Fibroblast of skin of back (primary cell): ENCODE results near the gene DVL2.
"Not testable (repeated sequence)": the region's sequence is repeated elsewhere in the genome, so short reads cannot be mapped to it uniquely, and the experiment has no call there.

Experiments
- DNase-seq: peaks from one replicate; pipeline ENCODE4 v3.0.0-alpha.2; 2013

The DVL2 gene

DNA sequence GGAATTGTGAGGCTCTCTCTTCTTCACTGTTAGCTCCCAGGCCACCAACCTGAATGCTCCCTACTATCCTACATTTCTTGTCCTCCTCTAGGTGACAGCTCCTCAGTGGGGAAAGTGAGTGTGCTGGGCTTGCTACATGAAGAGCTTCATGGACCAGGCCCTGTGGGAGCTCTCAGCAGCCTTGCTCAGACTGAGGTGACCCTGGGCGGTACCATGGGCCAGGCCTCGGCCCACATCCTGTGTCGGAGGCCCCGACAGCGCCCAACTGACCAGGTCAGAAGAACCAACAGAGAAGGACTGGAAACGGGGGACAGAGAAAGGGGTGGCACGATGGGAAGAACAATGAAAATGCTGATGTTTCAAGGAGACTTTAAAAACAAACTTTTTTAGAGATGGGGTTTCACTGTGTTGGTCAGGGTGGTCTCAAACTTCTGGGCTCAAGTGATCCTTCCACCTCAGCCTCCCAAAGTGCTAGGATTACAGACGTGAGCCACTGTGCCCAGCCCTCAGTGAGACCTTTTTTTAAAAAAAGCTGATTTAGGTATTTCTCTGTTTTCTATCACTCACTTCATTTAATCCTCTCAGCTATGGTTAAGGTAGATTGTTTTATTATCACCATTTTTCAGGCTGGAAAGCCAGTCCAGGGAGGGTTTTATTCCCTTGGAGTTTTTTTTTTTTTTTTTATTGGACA is 22.6 kb upstream of the DVL2 start:
- DNase-seq: no peak

GRCh38 chr17:7254511-7254910 is 20.2 kb upstream of the DVL2 start:
- DNase-seq: no peak

GRCh38 chr17:7253082-7253481 is 18.8 kb upstream of the DVL2 start:
- no peak for DNase-seq

DNA sequence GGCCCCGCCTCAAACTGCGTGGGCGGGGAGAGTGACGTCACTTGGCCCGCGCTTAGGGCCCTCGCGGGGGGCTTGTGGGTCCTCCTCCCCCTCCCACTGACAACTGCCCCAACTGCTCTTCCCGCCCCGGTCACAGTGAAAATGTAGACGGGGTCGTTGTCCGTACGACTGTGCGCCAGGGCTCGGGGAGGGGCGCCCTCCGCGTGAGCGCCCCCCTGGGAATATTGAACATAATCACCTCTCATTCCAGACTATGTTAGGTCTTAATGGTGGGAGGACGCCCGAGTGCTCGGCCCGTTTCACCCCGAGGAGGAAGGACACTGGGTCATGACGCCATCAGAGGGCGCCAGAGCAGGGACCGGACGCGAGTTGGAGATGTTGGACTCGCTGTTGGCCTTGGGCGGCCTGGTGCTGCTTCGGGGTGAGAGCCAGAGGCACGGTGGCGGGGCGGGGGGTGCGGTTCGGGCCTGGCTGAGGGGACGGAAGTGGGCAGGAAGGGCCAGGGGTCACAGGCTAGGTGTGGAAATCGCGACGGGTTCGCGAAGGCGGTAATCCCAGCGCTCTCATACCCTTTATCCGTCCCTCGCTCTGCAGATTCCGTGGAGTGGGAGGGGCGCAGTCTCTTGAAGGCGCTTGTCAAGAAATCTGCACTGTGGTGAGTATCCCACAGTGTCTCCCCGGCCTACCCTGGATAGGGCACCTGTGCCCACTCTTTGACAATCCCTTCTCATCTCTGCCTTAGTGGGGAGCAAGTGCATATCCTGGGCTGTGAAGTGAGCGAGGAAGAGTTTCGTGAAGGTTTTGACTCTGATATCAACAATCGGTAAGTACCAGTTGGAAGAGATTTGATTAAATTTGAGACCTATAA is 18.1 kb upstream of the DVL2 start, which contains the start of gene ELP5:
TSS of gene ELP5 (plus strand) at position 40 of the 868 bp plus-strand sequence. CDS start at position 376, 336 bp downstream.
- DNase-seq: peak; percentile 97

DNA sequence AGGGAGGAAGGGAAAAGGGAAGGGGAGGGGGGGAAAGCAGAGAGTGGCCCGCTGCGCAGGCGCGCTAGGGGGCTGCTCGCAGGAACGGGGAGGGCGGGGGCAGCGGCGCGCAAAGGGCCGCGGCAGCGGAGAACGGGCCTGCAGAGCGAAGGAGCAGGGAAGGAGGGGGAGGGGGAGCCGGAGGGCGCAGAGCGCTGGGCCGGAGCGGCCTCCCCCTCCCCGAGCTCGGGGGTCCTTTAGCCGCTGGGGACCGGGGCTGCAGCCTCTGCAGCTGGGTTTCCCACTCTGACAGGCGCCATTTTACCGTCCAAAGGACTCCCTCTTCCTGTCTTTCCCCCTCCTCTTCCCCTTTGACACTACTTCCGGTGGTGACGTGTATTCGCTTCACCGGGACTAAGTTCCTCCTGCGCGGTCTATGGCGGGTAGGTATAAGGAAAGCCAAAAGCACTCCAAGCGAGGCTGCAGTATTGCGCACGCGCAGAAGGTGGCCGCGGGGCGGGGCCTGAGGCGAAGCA is 17.4 kb upstream of the DVL2 start, which contains the start of gene CTDNEP1:
TSS of gene CTDNEP1 (minus strand) at position 74 of the 515 bp plus-strand sequence. CDS start 438 bp downstream, outside the sequence.
- DNase-seq: peak; percentile 100

DNA sequence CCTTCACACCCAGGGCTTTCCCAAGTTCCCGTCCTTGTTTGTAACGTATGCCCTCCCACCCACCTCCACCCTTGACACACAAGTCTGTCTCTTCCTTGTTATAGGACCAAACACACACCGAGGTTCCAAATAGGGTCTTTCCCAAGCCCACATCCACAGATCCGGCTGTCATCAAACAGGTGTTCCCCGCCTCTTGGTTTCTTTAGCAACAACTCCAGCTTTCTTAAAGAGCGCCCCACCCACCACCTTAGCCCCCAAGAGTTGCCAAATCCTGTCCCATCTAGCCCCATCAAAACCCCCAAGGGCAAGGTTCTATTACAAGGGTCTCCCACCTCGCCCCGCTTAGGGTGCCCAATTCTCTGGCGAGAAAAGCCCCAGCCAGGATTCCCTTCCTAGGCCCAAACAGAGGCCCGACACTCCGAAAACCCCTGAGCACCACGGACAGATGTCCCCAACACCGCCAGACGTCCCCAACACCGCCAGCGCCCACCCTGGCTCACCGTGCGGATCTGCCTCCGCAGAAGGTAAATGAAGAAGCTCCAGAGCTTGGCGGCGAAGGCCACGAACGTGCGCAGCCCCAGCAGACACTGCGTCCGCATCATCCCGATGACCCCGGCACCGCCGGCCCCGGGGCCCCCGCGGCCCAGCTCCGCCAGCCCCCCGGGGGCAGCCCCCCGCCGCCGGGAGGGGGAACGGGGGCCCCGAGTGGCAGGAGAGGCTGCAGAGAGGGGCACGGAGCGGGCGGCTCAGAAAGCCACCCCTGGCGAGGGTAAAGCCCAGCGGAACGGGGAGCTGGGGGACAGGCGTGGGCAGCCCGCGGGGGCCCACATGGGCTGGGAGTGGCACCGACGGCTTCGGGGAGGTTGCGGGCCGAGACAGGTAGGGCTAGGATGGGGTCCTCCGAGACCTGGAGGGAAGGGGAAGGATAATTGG is 16.6 kb upstream of the DVL2 start:
- no peak for DNase-seq

- DNase-seq: no peak
These were observed 15.5 kb upstream of the DVL2 start for GRCh38 chr17:7249830-7250229.

- DNase-seq: no peak
These were observed 14.9 kb upstream of the DVL2 start for GRCh38 chr17:7249214-7249613.

DNA sequence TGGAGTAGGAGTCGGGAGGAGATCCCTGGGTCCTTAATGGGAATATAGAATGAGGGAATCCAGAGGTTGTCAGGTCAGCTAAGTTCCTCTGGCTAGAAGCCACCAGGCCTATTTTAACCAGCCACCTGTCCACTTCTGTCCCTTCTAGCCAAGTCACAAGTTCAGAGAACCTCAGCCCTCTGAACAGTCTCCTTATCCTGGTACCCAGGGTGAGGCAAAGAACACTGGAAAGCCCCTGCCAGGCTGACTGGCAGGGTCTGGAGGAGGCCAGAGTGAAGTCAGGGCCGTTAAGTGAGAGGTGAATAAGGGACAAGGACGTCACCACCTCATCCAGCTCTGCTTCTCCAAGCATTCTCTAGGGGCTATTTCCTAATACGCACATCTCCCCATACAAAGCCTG is 14.5 kb upstream of the DVL2 start:
- DNase-seq: no peak

- no peak for DNase-seq
These were observed 12.5 kb upstream of the DVL2 start for GRCh38 chr17:7246779-7247178.

DNA sequence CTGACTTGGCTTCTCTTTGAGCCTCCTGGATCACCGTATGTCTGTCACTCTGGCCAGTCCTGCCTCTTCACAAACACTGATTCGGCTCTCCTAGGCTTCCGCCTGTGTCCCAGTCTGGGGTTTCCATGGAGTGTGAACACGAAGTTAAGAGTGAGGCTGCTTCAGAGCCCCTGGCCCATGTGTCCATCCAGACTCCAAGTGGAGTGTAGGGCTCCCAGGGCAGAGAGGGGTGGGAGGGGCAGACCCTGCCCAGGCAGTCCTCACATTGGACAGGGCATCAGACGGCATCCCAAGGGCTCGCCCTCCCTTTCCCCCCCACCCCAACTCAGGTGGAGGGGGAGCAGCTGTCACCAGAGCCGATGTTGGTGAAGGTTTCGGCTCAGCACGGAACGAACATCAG is 9.5 kb upstream of the DVL2 start:
- not testable (repeated sequence) for DNase-seq

- DNase-seq: no peak
These were observed 9.1 kb upstream of the DVL2 start for GRCh38 chr17:7243453-7243729.

DNA sequence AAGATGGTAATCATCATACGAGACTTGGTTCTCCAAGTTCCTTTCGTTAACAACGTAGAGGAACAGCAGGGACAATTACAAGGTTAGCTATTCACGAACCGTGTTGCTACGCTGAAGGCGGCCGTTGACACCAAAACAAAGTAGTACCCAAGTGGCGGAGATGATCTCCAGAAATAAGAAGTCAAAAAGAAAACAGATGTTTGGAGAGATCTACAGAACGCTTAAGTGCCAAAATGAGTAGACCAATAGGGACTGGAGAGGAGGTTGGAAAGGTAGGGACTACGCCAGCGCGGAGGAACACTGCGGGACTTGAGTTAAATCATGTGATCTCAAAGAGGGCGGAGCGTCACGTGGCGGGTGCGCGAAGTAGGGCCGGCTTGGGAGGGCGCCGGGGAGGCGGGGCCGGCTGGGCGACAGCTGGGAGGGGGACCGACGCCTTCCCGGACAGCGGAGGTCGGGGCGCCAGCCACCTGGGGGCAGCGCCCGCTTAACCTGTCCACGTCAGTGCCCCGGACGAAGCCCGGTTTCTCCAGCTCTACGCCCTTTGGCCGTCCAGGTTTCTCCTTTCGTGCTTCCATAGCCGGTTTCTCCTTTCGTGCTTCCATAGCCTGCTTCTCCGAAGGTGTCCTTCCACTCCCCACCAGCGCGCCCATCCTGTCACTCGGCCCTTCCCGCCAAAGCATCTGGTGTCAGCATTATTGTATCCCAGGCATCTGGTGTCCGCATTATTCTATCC is 8.6 kb upstream of the DVL2 start:
- peak; percentile 95 for DNase-seq

- peak; percentile 90 for DNase-seq
These were observed 7.7 kb upstream of the DVL2 start, which contains the start of gene GABARAP for GRCh38 chr17:7241783-7242716. Gene GABARAP (minus strand): TSS chr17:7242449. CDS start chr17:7242330, 119 bp downstream.

GRCh38 chr17:7241090-7241733 is 6.9 kb upstream of the DVL2 start:
- no peak for DNase-seq

- no peak for DNase-seq
These were observed 6.1 kb upstream of the DVL2 start for GRCh38 chr17:7240375-7240774.

GRCh38 chr17:7239091-7240027 is 5.0 kb upstream of the DVL2 start, which contains the start of gene PHF23:
Gene PHF23 (minus strand): TSS chr17:7239457. CDS start chr17:7239279, 178 bp downstream.
- DNase-seq: peak; percentile 100

DNA sequence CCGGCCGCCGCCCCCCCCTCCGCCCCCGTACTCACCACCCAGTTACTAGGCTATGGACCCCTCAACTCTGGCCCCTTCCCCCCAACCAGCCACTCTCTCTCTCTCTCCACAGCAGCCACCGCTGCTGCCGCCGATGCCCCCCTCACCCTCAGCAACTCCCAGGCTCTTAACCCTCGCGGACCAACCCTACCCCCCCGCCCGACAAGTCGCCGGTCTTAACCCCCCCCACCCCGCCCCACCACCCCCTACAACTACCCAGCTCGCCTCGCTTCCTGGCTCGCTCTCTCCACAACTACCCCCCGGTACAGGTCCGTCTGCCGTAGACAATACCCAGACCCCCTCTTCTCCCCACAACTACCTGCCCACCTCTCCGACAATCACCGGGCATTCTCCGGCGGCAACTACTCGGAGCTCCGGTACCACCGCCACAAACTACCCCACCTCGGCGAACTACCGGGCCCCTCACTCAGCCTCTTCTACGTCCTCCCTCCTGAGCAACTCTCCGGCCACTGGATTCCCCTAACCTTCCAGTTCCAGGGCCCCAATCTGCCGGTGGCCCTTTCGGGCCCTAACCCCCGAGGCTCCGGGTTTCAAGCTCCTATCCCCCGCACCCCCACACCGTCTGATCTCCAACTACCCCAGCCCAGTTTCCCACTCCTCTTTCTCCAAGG is 4.2 kb upstream of the DVL2 start:
- DNase-seq: peak; percentile 35
